MM.1S (cell line): Measurements from ENCODE around the gene PIK3C2G.

Source experiments
- CTCF ChIP-seq: fragments of 300-600 bp; sonication (generic); IDR thresholded peaks from 2 replicates; pipeline ENCODE4 v1.5.1; 2016; ENCODE audit warnings: antibody characterized with exemption, low read length, mixed read lengths
- EZH2 ChIP-seq: fragments of 300-600 bp; sonication (generic); optimal IDR thresholded peaks from 2 replicates; pipeline ENCODE3; 2017; ENCODE audit warnings: low read depth, mild to moderate bottlenecking, antibody characterized with exemption, low read length, mixed read lengths
- EZH2phosphoT487 ChIP-seq: fragments of 300-600 bp; sonication (generic); IDR thresholded peaks from 2 replicates; pipeline ENCODE4 v1.6.1; 2018; ENCODE audit warnings: antibody characterized with exemption, low read length

- TF ChIP-seq EZH2phosphoT487 (no peak), CTCF (no peak), EZH2 (no peak)
Measured at GRCh38 chr12:18257251-18257650, 4.1 kb upstream of the PIK3C2G start.
